HL-60 (cell line): ENCODE measurements around the gene CHRNE.
A peak's percentile ranks its signal among the peaks of the same experiment; 100 is the strongest.
"Not testable (repeated sequence)": the region's sequence is repeated elsewhere in the genome, so short reads cannot be mapped to it uniquely, and the experiment has no call there.

Source experiments
- DNase-seq, 2 experiments: peaks; one replicate each; pipeline ENCODE4 v3.0.0-alpha.2; 2010 to 2020; ENCODE audit warnings: low read depth in 1 of 2, low spot score in 1 of 2
- H3K27ac ChIP-seq: fragments of 250-450 bp; sonication (Bioruptor Pico); replicated peaks from 2 replicates; pipeline ENCODE4 v1.5.1; 2020; ENCODE audit warnings: mild to moderate bottlenecking, moderate library complexity
- H3K27me3 ChIP-seq: fragments of 250-450 bp; sonication (Bioruptor Pico); 2 replicates; pipeline ENCODE4 v1.5.1; 2021; ENCODE audit warnings: mild to moderate bottlenecking, moderate library complexity; ENCODE audit not compliant: insufficient read depth, poor library complexity, severe bottlenecking
- H3K4me3 ChIP-seq: replicated peaks from 2 replicates; pipeline ENCODE4 v1.5.1; 2011; ENCODE audit warnings: mild to moderate bottlenecking, control low read depth, low read length; ENCODE audit not compliant: insufficient read depth
- GABPA ChIP-seq: IDR thresholded peaks from 2 replicates; pipeline ENCODE4 v1.6.1; 2012; ENCODE audit warnings: low read depth
- POLR2AphosphoS5 ChIP-seq: IDR thresholded peaks from 2 replicates; pipeline ENCODE4 v1.6.1; 2012; ENCODE audit warnings: low read depth
- SPI1 ChIP-seq: IDR thresholded peaks from 2 replicates; pipeline ENCODE4 v1.6.1; 2012; ENCODE audit warnings: low read depth, mild to moderate bottlenecking, borderline replicate concordance
- TF ChIP-seq, protein P1 (sequence below): IDR thresholded peaks from one replicate; pipeline ENCODE4 v1.5.1; 2011; ENCODE audit warnings: low read length, control low read depth, inconsistent platforms; ENCODE audit not compliant: insufficient read depth
- TF ChIP-seq, protein P2 (sequence below): IDR thresholded peaks from 2 replicates; pipeline ENCODE4 v1.6.1; 2012; ENCODE audit warnings: low read depth; ENCODE audit not compliant: insufficient replicate concordance

The CHRNE gene

DNA sequence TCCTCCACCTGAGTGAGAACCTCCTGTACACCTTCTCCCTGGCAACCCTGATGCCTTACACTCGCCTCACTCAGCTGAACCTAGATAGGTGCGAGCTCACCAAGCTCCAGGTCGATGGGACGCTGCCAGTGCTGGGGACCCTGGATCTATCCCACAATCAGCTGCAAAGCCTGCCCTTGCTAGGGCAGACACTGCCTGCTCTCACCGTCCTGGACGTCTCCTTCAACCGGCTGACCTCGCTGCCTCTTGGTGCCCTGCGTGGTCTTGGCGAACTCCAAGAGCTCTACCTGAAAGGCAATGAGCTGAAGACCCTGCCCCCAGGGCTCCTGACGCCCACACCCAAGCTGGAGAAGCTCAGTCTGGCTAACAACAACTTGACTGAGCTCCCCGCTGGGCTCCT is 29.9 kb upstream of the CHRNE start:
- DNase-seq, result no peak
- Histone ChIP-seq H3K27ac (no peak overlapping the region), H3K4me3 (no peak overlapping the region), H3K27me3 (no peaks in the 10 kb centered on the region)
- TF ChIP-seq, protein P1, sequence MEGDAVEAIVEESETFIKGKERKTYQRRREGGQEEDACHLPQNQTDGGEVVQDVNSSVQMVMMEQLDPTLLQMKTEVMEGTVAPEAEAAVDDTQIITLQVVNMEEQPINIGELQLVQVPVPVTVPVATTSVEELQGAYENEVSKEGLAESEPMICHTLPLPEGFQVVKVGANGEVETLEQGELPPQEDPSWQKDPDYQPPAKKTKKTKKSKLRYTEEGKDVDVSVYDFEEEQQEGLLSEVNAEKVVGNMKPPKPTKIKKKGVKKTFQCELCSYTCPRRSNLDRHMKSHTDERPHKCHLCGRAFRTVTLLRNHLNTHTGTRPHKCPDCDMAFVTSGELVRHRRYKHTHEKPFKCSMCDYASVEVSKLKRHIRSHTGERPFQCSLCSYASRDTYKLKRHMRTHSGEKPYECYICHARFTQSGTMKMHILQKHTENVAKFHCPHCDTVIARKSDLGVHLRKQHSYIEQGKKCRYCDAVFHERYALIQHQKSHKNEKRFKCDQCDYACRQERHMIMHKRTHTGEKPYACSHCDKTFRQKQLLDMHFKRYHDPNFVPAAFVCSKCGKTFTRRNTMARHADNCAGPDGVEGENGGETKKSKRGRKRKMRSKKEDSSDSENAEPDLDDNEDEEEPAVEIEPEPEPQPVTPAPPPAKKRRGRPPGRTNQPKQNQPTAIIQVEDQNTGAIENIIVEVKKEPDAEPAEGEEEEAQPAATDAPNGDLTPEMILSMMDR, result no peak
- TF ChIP-seq SPI1, result no peak
- TF ChIP-seq, protein P2, sequence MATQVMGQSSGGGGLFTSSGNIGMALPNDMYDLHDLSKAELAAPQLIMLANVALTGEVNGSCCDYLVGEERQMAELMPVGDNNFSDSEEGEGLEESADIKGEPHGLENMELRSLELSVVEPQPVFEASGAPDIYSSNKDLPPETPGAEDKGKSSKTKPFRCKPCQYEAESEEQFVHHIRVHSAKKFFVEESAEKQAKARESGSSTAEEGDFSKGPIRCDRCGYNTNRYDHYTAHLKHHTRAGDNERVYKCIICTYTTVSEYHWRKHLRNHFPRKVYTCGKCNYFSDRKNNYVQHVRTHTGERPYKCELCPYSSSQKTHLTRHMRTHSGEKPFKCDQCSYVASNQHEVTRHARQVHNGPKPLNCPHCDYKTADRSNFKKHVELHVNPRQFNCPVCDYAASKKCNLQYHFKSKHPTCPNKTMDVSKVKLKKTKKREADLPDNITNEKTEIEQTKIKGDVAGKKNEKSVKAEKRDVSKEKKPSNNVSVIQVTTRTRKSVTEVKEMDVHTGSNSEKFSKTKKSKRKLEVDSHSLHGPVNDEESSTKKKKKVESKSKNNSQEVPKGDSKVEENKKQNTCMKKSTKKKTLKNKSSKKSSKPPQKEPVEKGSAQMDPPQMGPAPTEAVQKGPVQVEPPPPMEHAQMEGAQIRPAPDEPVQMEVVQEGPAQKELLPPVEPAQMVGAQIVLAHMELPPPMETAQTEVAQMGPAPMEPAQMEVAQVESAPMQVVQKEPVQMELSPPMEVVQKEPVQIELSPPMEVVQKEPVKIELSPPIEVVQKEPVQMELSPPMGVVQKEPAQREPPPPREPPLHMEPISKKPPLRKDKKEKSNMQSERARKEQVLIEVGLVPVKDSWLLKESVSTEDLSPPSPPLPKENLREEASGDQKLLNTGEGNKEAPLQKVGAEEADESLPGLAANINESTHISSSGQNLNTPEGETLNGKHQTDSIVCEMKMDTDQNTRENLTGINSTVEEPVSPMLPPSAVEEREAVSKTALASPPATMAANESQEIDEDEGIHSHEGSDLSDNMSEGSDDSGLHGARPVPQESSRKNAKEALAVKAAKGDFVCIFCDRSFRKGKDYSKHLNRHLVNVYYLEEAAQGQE, result no peak
- TF ChIP-seq GABPA, result no peak
- no peak for TF ChIP-seq POLR2AphosphoS5

DNA sequence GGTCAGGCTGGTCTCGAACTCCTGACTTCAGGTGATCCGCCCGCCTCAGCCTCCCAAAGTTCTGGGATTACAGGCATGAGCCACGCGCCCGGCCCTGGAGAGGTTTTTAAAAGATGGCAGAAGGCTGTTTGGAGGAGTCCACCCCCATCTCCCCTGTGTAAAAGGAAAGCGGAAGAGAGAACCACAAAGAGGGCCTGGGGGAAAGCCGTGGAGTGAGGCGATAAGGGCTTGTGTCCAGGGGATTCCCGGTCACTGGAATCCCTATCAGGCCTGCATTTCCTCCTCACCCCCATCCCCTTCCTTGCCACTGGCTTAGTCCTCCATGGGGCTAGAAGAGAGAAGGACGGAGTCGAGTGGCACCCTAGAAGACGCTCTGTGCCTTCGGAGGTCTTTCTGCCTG is 29.1 kb upstream of the CHRNE start, which contains the start of gene GP1BA:
TSS of gene GP1BA (plus strand) at position 315 of the 400 bp plus-strand sequence. CDS start 328 bp downstream, outside the sequence.
- no peak within 1 kb of the TSS for H3K27ac ChIP-seq
- TF ChIP-seq SPI1, result 0 out of 2 replicates have a peak, but pooled peaks have one; percentile 13
- TF ChIP-seq, protein P2, result no peak
- DNase-seq, result no peak
- no peak within 1 kb of the TSS for H3K4me3 ChIP-seq
- H3K27me3 ChIP-seq, result no peaks in the 10 kb centered on the region

DNA sequence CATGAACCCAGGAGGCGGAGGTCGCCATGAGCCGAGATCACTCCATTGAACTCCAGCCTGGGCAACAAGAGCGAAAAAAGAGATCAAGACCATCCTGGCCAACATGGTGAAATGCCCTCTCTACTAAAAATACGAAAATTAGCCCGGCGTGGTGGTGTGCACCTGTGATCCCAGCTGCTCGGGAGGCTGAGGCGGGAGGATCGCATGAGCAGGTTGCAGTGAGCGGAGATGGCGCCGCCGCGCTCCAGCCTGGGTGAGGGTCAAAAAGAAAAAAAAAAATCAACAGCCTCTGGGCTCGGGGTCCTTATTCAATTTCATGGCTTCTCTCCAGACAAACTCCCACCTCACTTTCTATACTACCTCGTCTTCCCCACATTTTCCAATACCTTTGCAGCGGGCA is 26.0 kb upstream of the CHRNE start:
- Histone ChIP-seq H3K4me3 (no peak overlapping the region), H3K27ac (no peak overlapping the region), H3K27me3 (no peaks in the 10 kb centered on the region)
- TF ChIP-seq, protein P2, result no peak
- no peak for TF ChIP-seq SPI1
- no peak for TF ChIP-seq POLR2AphosphoS5
- no peak for TF ChIP-seq GABPA
- TF ChIP-seq, protein P1, result no peak
- no peak for DNase-seq

DNA sequence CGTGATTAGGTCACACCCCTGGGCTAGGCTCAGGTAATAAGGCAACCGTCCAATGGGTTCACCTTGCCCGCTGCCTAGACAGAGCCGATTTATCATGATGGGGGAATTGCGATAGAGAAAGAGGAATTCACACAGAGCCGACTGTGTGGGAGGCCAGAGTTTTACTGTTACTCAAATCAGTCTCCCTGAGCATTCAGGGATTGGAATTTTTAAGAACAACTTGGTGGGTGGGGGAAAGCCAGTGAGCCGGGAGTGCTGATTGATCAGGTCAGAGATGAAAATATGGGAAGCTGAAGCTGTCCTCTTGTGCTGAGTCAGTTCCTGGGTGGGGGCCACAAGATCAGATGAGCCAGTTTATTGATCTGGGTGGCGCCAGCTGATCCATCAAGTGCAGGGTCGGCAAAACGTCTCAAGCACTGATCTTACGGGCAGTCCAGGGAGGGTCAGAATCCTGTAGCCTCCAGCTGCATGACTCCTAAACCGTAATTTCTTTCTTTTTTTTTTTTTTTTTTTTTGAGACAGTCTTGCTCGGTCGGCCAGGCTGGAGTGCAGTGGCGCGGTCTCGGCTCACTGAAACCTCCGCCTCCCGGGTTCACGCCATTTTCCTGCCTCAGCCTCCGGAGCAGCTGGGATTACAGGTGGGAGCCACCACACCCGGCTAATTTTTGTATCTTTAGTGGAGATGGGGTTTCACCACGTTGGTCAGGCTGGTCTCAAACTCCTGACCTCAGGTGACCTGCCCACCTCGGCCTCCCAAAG is 23.9 kb upstream of the CHRNE start:
- not testable (repeated sequence) for DNase-seq, H3K27me3 ChIP-seq, H3K4me3 ChIP-seq, H3K27ac ChIP-seq
